HG03442 (cell line): ENCODE results near the gene RPS15.
"Not testable (repeated sequence)": the region's sequence is repeated elsewhere in the genome, so short reads cannot be mapped to it uniquely, and the experiment has no call there.

Experiments used
- ATAC-seq: cut with Tn5 transposase; IDR thresholded peaks from one replicate; pipeline ENCODE4 v1.9.1; 2021; ENCODE audit warnings: mild to moderate bottlenecking, moderate library complexity; ENCODE audit not compliant: unreplicated experiment

Gene RPS15

GRCh38 chr19:1433119-1434039 is 4.8 kb upstream of the RPS15 start:
- no peak for ATAC-seq

- no peak for ATAC-seq
Observed at GRCh38 chr19:1434040-1434366, 4.2 kb upstream of the RPS15 start.

- ATAC-seq = no peak
Observed at GRCh38 chr19:1434577-1435060, 3.6 kb upstream of the RPS15 start.

DNA sequence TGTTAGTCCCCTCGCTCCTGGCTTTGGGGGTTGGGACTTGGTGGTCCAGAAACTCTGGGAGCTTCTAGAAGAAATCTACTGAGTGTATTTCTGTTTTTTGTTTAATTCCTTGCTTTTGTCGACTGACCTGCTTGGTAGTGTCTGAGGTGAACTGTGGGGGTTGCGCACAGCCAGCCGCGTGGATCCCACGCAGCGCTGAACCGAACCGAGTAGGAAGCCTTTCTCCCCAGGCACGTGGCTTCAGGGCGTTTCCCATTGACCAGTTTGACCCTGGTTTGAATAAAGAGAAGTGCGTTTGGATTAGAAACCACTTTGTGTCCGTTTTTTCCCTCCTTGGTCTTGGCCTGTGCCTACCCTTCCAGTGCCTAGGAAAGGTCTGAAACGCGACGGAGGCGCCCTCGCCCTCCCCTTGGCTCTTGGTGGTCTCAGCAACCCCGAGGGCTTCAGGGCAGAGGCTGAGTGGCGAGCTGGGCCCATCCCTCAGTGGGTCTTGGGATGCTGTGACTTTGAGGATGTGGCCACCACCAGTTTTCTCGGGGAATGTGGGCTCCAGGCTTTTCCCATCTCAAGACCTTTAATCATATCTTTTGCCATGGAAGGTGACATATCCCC is 2.7 kb upstream of the RPS15 start:
- ATAC-seq = no peak

- no peak for ATAC-seq
Observed at GRCh38 chr19:1437609-1438008, 587 bp upstream of the RPS15 start.

- ATAC-seq = no peak
Observed at GRCh38 chr19:1438933-1439354, 748 bp downstream of the RPS15 start.

- ATAC-seq = not testable (repeated sequence)
Observed at GRCh38 chr19:1439525-1440417, 1.6 kb downstream of the RPS15 start.

DNA sequence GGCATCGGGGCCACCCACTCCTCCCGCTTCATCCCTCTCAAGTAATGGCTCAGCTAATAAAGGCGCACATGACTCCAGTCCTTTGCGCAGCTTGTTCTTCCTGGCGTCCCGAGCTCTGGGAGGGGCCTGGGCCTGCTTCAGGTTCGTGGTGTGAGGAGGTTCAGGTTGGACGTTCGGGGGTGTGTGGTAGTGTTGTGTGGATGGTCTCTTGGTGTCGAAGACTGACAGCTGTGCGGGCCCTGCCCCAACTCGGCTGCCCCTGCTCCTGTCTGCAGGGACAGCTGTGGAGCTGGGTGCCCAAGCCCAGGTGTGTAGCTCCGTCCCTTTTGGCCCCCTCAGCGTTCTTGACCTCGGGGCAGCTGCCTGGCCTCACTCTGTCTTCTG is 2.2 kb downstream of the RPS15 start:
- no peak for ATAC-seq

DNA sequence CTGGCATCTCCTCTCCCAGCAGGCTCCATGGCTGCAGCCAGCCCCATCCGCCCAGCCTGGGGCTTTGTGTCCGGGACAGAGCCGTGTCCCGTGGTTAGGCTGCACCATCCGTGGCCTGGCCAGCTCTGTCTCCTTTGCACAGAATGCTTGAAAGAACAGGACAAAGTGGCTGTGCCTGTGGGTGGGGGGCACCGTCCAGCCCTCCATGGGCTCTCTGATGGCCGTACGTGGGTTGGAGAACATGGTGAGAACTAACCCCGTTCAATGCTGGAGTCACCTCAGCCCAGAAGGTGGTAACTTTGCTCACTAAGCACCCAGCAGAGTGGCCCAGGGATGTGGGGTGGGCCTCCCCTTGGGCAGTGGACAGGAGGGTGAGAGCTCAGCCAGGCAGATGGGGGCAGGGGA is 2.8 kb downstream of the RPS15 start:
- ATAC-seq = no peak

GRCh38 chr19:1441677-1442438 is 3.7 kb downstream of the RPS15 start:
- no peak for ATAC-seq

- peak; percentile 62 for ATAC-seq
Observed at GRCh38 chr19:1445185-1445931, 7.2 kb downstream of the RPS15 start.

DNA sequence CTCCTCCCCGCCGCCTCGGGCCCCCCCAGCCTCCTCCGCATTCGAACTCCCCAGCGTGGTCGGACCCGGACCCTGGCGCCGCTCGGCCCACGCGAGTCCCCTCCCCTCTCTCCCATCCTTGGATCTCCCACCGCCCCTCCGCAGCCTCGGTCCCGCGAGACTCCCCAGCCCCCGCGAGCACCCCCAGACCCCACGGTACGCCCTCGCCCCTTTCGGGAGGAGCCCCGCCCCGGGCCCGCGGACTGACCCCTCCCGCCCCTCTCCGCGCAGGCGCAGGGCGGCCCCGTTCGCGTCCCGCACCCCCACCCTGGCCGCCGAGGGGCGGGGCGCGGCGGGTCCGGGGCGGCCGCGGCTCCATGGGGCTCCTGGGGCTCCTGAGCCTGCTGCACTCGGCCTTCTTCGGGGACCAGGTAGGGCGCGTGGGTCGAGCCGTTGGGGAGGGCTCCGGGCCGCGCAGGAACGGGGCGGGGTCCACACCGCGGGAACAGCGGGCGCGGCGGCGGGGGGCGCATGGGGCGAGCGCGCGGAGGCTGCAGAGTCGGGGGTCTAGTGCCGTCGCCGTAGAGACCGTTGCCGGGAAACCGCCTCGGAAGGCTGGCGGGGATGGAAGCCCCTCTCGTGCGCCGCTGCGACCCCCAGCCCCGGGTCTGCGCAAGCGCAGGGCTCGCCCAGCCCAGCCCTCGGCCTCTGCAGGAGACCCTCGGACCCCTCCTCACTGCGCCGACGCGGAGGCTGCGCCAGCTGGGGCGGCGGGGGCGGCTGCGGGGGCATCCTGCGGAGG is 7.9 kb downstream of the RPS15 start:
- no peak for ATAC-seq

- ATAC-seq = no peak
Observed at GRCh38 chr19:1446713-1447481, 8.7 kb downstream of the RPS15 start.

DNA sequence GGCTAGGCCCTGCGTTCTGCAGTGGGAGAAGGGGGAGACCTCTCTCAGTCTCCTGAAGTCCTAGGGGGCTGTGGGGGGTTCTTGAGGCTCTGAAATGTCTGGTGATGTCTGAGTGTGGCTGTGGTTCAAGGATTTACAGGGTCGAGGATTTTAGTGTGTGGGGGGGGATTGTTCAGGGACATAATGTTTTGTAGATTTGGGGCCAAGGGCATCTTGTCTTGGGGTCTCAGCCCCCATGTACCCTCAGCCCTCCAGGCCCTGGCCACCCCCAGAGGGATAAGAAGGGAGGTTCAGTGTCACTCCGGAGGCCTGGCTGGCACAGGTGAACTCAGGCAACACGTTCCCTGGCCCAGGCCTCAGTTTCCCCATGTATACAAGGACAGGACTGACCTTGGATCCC is 9.3 kb downstream of the RPS15 start:
- no peak for ATAC-seq

DNA sequence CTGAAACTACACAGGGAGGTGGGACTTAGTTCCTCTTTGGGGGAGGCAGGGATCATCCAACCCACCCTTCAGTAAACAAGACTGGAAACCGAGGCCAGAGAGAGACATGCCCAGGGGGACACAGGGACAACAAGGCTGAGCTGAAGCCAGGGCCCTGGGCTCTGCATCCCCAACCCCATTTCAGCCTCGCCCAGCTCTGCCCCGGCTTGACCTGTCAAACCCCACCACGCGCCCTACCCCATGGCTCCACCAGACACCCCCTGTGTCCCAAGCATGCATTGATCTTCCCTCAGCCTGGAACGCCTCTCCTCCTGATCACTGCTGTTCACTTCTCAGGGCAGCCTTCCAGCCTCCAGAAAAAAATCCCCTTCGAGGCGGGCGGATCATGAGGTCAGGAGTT is 9.7 kb downstream of the RPS15 start:
- ATAC-seq = no peak

DNA sequence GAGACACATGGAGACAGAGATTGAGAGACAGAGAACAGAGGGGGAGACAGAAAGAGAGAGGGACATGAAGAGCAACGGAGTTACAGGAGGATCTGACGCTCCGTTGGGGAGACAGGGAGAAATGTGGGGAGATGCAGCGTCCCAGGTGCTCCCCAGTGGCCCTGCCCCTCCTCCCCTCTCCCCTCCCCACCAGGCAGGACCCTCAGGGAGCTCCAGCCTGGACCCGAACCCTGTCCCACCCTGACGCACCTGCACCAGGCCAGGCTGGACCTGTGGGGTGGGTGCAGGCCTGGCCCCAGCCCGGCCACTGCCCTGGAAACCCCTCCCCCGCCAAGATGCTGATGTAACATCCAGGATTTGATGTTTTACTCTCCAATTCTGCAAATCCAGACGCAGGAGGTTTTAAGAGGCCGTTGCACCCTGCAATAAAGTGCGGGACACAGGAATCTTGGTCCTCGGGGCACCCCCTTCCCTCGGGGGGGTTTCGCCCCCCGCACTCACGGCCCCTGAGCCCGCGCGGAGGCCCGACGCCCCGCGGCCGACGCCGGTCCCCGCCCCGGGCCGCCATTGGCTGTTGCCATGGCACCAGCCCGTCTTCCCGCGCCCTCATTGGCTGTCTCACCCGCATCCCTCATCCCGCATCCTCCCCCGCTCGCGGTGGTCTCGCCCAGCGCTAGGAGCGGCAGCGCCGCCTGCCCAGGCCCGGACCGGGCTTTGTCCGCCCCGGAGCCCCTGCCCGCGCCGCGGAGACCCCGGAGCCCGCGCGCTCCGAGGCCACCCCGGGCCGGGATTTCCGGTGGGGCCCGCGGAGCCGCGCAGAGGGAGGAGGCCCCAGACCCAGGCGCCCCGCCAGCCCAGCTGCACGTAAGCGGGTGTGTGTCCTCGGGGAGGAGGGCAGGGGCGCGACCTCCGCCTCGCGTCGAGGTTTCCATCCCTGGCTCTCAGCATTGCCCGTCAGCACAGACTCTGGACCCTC is 11.6 kb downstream of the RPS15 start, which contains the start of gene APC2:
Gene APC2, plus strand, starts transcription at position 655 of the 976 bp plus-strand sequence. CDS start 2,881 bp downstream, outside the sequence.
- ATAC-seq = no peak
